DOHH2 (cell line): Measurements from ENCODE around the gene CX3CL1.

ENCODE experiments used
- H3F3A ChIP-seq: fragments of 200-600 bp; sonication (generic), shearing (Covaris generic); 2 replicates; pipeline ENCODE4 v1.6.0; 2016; ENCODE audit warnings: antibody characterized with exemption, mild to moderate bottlenecking; ENCODE audit not compliant: control insufficient read depth, insufficient read depth
- H3K27ac ChIP-seq: fragments of 200-600 bp; sonication (generic); 2 replicates; pipeline ENCODE4 v1.5.1; 2014; ENCODE audit warnings: low read depth, mild to moderate bottlenecking, low read length, moderate library complexity
- H3K27me3 ChIP-seq: fragments of 200-600 bp; sonication (generic); 2 replicates; pipeline ENCODE4 v1.6.1; 2014; ENCODE audit warnings: mild to moderate bottlenecking, low read length, mixed read lengths; ENCODE audit not compliant: control insufficient read depth
- H3K36me3 ChIP-seq: fragments of 200-600 bp; sonication (generic); 2 replicates; pipeline ENCODE4 v1.6.1; 2014; ENCODE audit warnings: mild to moderate bottlenecking, low read length, moderate library complexity, mixed read lengths; ENCODE audit not compliant: control insufficient read depth
- H3K4me1 ChIP-seq: fragments of 200-600 bp; sonication (generic); 2 replicates; pipeline ENCODE4 v1.6.1; 2014; ENCODE audit warnings: mild to moderate bottlenecking, low read length, mixed read lengths; ENCODE audit not compliant: control insufficient read depth
- H3K4me2 ChIP-seq: fragments of 200-600 bp; sonication (generic); 2 replicates; pipeline ENCODE4 v1.6.0; 2014; ENCODE audit warnings: mild to moderate bottlenecking, low read length, moderate library complexity
- H3K4me3 ChIP-seq: fragments of 200-600 bp; sonication (generic); 2 replicates; pipeline ENCODE4 v1.5.1; 2014; ENCODE audit warnings: mild to moderate bottlenecking, low read length, mixed read lengths
- H3K79me2 ChIP-seq: fragments of 200-600 bp; sonication (generic); 2 replicates; pipeline ENCODE4 v1.6.1; 2014; ENCODE audit warnings: mild to moderate bottlenecking, low read length, mixed read lengths; ENCODE audit not compliant: control insufficient read depth
- H3K9me2 ChIP-seq: fragments of 200-600 bp; sonication (generic); replicated peaks from 2 replicates; pipeline ENCODE4 v1.6.1; 2014; ENCODE audit warnings: mild to moderate bottlenecking, low read length, mixed read lengths; ENCODE audit not compliant: control insufficient read depth
- H3K9me3 ChIP-seq: fragments of 200-600 bp; sonication (generic); 2 replicates; pipeline ENCODE4 v1.6.1; 2014; ENCODE audit warnings: antibody characterized with exemption, low read length, mixed read lengths; ENCODE audit not compliant: control insufficient read depth, insufficient read depth
- H4K20me1 ChIP-seq: fragments of 200-600 bp; sonication (generic); 2 replicates; pipeline ENCODE4 v1.6.0; 2014; ENCODE audit warnings: low read depth, mild to moderate bottlenecking, antibody characterized with exemption, low read length, moderate library complexity; ENCODE audit not compliant: control insufficient read depth, insufficient read depth
- EZH2phosphoT487 ChIP-seq: fragments of 200-600 bp; sonication (generic); IDR thresholded peaks from 2 replicates; pipeline ENCODE4 v1.6.1; 2017; ENCODE audit warnings: borderline replicate concordance, mild to moderate bottlenecking, antibody characterized with exemption, low read length, moderate library complexity, mixed read lengths
- TF ChIP-seq, protein P1 (sequence below): fragments of 200-600 bp; sonication (generic); IDR thresholded peaks from one replicate; pipeline ENCODE4 v1.5.1; 2014; ENCODE audit warnings: antibody characterized with exemption, mild to moderate bottlenecking, low read depth, low read length; ENCODE audit not compliant: poor library complexity, severe bottlenecking

The CX3CL1 gene

DNA sequence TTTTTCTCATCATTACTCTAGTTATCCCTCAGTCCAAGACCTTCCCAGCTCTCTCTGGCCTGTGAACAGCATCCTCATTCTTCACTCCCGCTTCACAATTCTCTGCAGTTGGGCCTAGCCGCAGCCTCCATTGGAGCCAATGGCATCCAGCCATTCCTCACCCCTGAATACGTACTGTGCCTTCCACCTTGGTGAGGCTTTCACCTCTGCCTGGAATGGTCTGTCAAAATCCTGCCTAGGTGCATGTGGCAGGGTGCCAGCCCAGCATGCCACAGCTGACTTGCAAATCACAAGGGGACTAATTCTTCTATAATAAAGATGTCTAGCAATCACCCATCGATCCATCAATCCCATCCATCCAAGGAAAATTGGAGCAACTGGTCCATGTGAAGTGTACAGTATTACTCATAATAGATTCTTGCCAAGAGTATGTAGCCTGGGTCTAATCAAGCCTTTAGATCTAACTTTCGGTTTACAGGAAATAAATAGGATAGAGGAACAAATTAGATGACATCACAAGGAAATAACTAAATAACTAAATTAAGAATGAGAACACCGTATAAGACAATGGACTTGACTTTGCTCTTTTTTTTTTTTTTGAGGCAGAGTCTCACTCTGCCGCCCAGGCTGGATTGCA lies 5.1 kb upstream of the CX3CL1 start:
- H3K4me2 ChIP-seq = no peak overlapping the region
- H3K4me3 ChIP-seq = no peak overlapping the region
- H3K27me3 ChIP-seq = peaks cover 32% of the 10 kb centered on the region
- H4K20me1 ChIP-seq = no peaks in the 10 kb centered on the region
- H3K4me1 ChIP-seq = no peaks in the 10 kb centered on the region
- no peaks in the 10 kb centered on the region for H3K36me3 ChIP-seq
- no peaks in the 10 kb centered on the region for H3K9me2 ChIP-seq
- H3K27ac ChIP-seq = no peak overlapping the region
- H3K9me3 ChIP-seq = no peaks in the 10 kb centered on the region
- H3K79me2 ChIP-seq = no peaks in the 10 kb centered on the region
- H3F3A ChIP-seq = no peaks in the 10 kb centered on the region
- TF ChIP-seq EZH2phosphoT487 = no peak
- TF ChIP-seq, protein P1, sequence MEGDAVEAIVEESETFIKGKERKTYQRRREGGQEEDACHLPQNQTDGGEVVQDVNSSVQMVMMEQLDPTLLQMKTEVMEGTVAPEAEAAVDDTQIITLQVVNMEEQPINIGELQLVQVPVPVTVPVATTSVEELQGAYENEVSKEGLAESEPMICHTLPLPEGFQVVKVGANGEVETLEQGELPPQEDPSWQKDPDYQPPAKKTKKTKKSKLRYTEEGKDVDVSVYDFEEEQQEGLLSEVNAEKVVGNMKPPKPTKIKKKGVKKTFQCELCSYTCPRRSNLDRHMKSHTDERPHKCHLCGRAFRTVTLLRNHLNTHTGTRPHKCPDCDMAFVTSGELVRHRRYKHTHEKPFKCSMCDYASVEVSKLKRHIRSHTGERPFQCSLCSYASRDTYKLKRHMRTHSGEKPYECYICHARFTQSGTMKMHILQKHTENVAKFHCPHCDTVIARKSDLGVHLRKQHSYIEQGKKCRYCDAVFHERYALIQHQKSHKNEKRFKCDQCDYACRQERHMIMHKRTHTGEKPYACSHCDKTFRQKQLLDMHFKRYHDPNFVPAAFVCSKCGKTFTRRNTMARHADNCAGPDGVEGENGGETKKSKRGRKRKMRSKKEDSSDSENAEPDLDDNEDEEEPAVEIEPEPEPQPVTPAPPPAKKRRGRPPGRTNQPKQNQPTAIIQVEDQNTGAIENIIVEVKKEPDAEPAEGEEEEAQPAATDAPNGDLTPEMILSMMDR = no peak

DNA sequence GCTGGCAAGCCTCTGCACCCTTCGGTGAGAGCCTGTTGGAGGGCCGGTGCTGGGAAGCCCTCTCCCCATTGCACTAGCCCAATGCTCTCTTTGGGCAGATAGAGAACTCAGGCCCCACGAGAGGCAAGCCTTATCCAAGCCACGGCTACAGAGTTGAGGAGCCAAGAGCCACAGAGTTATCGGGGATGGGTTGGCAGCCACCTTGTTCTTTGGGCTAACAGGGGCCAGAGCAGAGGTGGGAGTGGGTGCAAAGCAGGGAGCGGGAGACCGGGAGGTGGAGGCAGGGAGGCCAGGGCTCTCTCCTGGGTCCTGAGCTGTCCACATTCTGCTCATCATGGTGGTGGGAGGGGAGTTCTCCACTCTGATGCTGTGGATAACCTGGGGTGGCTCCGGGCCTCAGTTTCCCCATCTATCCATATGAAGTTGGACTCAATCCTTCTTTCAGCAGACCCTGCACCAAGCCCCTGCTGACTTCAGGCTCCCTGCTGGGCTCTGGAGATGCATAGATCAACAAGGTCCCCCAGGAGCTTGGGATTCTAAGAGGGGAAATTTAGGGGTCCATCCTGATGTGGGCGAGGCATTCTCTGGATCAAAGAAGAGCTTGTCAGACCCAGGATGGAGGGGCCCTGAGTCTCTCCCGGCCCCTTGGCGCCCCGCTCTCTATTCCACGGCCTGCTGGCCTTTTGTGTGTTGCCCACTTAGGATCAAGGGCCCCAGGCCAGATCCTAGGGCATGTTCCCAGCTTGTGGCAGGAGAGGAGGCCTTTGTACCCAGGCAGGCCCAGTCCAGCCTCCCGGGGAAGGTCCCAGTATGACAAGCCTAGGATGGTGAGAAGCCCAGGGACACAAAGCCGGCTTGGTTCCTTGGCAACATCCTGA lies 557 bp upstream of the CX3CL1 start:
- Histone ChIP-seq H4K20me1 (no peaks in the 10 kb centered on the region), H3K4me3 (no peak overlapping the region), H3K4me1 (no peaks in the 10 kb centered on the region)

DNA sequence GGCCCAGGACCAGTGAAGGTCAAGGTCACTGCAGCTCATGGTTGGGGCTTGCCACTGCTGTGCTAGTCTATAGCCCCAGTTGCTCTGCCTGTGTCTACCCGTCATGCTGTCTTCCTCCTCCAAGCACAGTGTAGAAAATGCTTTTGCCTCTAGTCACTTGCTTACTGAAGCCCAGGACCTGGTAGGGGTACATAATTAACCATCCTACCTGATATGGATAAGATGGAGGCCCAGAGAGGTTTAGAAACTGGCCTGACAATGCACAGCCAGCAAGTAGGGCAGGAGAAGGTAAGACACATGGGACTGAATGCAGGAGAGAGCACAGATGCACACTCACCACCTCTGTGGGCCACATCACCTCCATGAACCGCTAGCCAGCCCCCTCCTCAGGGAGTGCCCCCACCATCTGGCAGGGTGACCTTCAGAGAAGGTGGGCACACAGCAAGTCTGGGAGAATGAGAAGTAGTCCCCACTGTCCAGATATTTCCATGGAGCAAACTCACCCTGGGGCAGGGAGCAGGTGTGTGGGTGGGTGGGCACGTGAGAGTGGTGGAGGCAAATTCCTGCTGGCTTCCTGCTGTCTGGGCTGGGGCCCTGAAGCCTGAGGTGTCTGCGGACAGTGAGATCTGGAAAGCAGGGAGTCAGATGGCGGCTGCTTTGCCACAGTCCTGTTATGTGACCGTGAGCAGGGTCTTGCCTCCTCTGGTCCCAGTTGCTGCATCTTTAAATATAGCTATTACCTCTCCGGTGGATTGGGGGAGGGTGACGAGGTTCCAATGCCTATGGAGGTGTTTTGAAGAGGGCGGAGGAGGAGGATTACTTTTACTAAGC lies 1.0 kb downstream of the CX3CL1 start:
- peaks cover 28% of the 10 kb centered on the region for H3K27me3 ChIP-seq
- H3F3A ChIP-seq = no peaks in the 10 kb centered on the region
- no peaks in the 10 kb centered on the region for H3K36me3 ChIP-seq
- no peaks in the 10 kb centered on the region for H3K9me2 ChIP-seq
- no peaks in the 10 kb centered on the region for H3K9me3 ChIP-seq
- H3K4me3 ChIP-seq = no peak overlapping the region
- H3K79me2 ChIP-seq = no peaks in the 10 kb centered on the region
- H4K20me1 ChIP-seq = no peaks in the 10 kb centered on the region
- TF ChIP-seq EZH2phosphoT487 = no peak
- no peak overlapping the region for H3K27ac ChIP-seq
- peaks cover 13% of the 10 kb centered on the region for H3K4me1 ChIP-seq
- H3K4me2 ChIP-seq = no peak overlapping the region

More for the DNA sequence above, 557 bp upstream of the CX3CL1 start:
- H3F3A ChIP-seq = no peaks in the 10 kb centered on the region
- H3K4me2 ChIP-seq = no peak overlapping the region
- peaks cover 34% of the 10 kb centered on the region for H3K27me3 ChIP-seq
- H3K9me3 ChIP-seq = no peaks in the 10 kb centered on the region
- H3K79me2 ChIP-seq = no peaks in the 10 kb centered on the region
- TF ChIP-seq EZH2phosphoT487 = no peak
- TF ChIP-seq, protein P1 = no peak
- no peaks in the 10 kb centered on the region for H3K36me3 ChIP-seq
- H3K9me2 ChIP-seq = no peaks in the 10 kb centered on the region
- no peak overlapping the region for H3K27ac ChIP-seq
